Right lobe of liver (tissue), 4 donors: Measurements from ENCODE around the gene GLRA1.

Experiments used
- POLR2A ChIP-seq: fragments of 450-650 bp; IDR thresholded peaks from one replicate; pipeline ENCODE4 v1.6.1; 2017; ENCODE audit warnings: antibody characterized with exemption, mild to moderate bottlenecking
- TF ChIP-seq, protein P1 (sequence below), 4 donors: fragments of 200-600 bp in 3 of 4; fragments of 450-650 bp in 1 of 4; IDR thresholded peaks; one replicate each; pipeline versions ENCODE4 v1.5.1 to v1.8.0; 2016 to 2022; ENCODE audit warnings: antibody characterized with exemption in 4 of 4, mild to moderate bottlenecking in 2 of 4
- donor health status: DM: no; HTN: no; CAD: no.
- donor health status: DM: no; HTN: no; CAD: no.
- donor health status: DM: no; HTN: yes; CAD: no.

DNA sequence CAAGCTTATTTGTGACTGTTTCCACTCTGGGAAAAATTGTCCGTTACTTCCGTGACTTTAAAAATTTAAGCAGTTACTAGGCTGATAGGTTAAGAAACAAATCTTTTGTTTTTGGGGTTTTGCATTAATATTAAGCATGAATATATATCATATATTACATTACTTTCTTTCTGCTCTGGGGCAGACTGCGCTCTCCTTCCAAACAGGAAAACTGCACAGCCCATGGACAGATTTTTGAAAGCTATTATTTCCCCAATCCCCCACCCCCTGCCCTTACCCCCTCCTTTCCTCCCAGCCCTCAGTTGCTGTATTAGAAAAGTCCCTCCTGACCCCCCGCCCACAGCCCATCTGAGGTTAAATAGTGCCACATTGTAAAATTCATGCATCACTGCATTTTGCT is 102.5 kb downstream of the GLRA1 start:
- TF ChIP-seq, protein P1, sequence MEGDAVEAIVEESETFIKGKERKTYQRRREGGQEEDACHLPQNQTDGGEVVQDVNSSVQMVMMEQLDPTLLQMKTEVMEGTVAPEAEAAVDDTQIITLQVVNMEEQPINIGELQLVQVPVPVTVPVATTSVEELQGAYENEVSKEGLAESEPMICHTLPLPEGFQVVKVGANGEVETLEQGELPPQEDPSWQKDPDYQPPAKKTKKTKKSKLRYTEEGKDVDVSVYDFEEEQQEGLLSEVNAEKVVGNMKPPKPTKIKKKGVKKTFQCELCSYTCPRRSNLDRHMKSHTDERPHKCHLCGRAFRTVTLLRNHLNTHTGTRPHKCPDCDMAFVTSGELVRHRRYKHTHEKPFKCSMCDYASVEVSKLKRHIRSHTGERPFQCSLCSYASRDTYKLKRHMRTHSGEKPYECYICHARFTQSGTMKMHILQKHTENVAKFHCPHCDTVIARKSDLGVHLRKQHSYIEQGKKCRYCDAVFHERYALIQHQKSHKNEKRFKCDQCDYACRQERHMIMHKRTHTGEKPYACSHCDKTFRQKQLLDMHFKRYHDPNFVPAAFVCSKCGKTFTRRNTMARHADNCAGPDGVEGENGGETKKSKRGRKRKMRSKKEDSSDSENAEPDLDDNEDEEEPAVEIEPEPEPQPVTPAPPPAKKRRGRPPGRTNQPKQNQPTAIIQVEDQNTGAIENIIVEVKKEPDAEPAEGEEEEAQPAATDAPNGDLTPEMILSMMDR (IDR thresholded peaks at IDR 0.05) = no peak
- no peak for TF ChIP-seq POLR2A
